ENCODE data around the gene TK2.

The TK2 gene

GRCh38 chr16:66481943-66482390, 68.0 kb downstream of the TK2 start:
- DNase-seq (ENCODE audit: low spot score), result no peak

- no peak for DNase-seq (ENCODE audit: low spot score)
Measured at GRCh38 chr16:66481081-66481942, 68.6 kb downstream of the TK2 start.

- DNase-seq (ENCODE audit: low spot score), result no peak
Measured at GRCh38 chr16:66480265-66481080, 69.4 kb downstream of the TK2 start.

GRCh38 chr16:66479661-66480264, 70.2 kb downstream of the TK2 start:
- DNase-seq (ENCODE audit: low spot score), result no peak

GRCh38 chr16:66478733-66479511, 71.0 kb downstream of the TK2 start:
- peak; percentile 66 for DNase-seq (ENCODE audit: low spot score)

- DNase-seq (ENCODE audit: low spot score), result no peak
Measured at GRCh38 chr16:66477028-66477515, 72.8 kb downstream of the TK2 start.

- no peak for DNase-seq (ENCODE audit: low spot score)
Measured at GRCh38 chr16:66476328-66477027, 73.4 kb downstream of the TK2 start.

- DNase-seq (ENCODE audit: low spot score), result no peak
Measured at GRCh38 chr16:66475232-66475631, 74.7 kb downstream of the TK2 start.

GRCh38 chr16:66474750-66475199, 75.1 kb downstream of the TK2 start:
- DNase-seq (ENCODE audit: low spot score), result no peak

- no peak for DNase-seq (ENCODE audit: low spot score)
Measured at GRCh38 chr16:66473654-66474519, 76.0 kb downstream of the TK2 start.

- DNase-seq (ENCODE audit: low spot score), result no peak
Measured at GRCh38 chr16:66473051-66473571, 76.8 kb downstream of the TK2 start.

- no peak for DNase-seq (ENCODE audit: low spot score)
Measured at GRCh38 chr16:66471716-66472393, 78.1 kb downstream of the TK2 start.

- DNase-seq (ENCODE audit: low spot score), result no peak
Measured at GRCh38 chr16:66471264-66471663, 78.7 kb downstream of the TK2 start.

- no peak for DNase-seq (ENCODE audit: low spot score)
Measured at GRCh38 chr16:66470556-66470955, 79.4 kb downstream of the TK2 start.

GRCh38 chr16:66469947-66470546, 79.9 kb downstream of the TK2 start:
- DNase-seq (ENCODE audit: low spot score), result no peak

- DNase-seq (ENCODE audit: low spot score), result no peak
Measured at GRCh38 chr16:66469291-66469946, 80.5 kb downstream of the TK2 start.

- no peak for DNase-seq (ENCODE audit: low spot score)
Measured at GRCh38 chr16:66468321-66468965, 81.5 kb downstream of the TK2 start.

- DNase-seq (ENCODE audit: low spot score), result no peak
Measured at GRCh38 chr16:66467611-66468010, 82.3 kb downstream of the TK2 start.

Measured in HuH-7.5 (cell line).